K562 (cell line): ENCODE results near the gene PPP1CB. TPM values are rescaled to one million over a fixed set of nuclear protein-coding genes. Genes with fewer than 3 reads are reported as not detected.

Experiments used
- ATAC-seq: fragments of 200-7000 bp; cut with Tn5 transposase; 3 replicates; pipeline ENCODE4 v1.9.1; 2020; ENCODE audit warnings: moderate library complexity
- BruUV-seq: library from RNA; stranded (reverse); fragments of 400-500 nt; replicated peaks from 2 replicates; lab custom pipeline; 2021; lab: Mats Ljungman, UMichigan
- CTCF ChIA-PET: fragments of 300-600 bp; formaldehyde crosslinking; extraction: SDS; loops from one replicate; lab custom pipeline; 2021; ENCODE audit warnings: low intra/inter-chr PET ratio; lab: Yijun Ruan, JAX
- POLR2A ChIA-PET: fragments of 300-600, 350-650 bp; sonication (Branson Sonifier 250); formaldehyde crosslinking; extraction: SDS; loops from one replicate; lab custom pipeline; 2021; ENCODE audit warnings: antibody characterized with exemption, inconsistent platforms; lab: Yijun Ruan, JAX
- DNase-seq, 4 experiments: peaks; one replicate each; pipeline versions ENCODE4 v3.0.0 to v3.0.0-alpha.2; 2011 to 2018; ENCODE audit warnings: low spot score in 3 of 4, mixed read lengths in 3 of 4; ENCODE audit errors: extremely low read depth in 1 of 4
- FAIRE-seq: peaks from 2 replicates; lab custom pipeline; 2011; peaks lifted over from hg19 to GRCh38; lab: Jason Lieb, UNC
- H2AFZ ChIP-seq: 2 replicates; pipeline ENCODE4 v1.6.0; 2011; ENCODE audit warnings: low read depth, low read length, control low read depth, inconsistent platforms
- H3K27ac ChIP-seq: fragments of 200-600 bp; 3 replicates; pipeline ENCODE4 v1.8.0; 2011; ENCODE audit warnings: low read depth, mild to moderate bottlenecking, control low read depth, inconsistent platforms, low read length, moderate library complexity, mixed read lengths; ENCODE audit errors: extremely low read depth
- H3K27me3 ChIP-seq, 2 experiments: fragments of 300-600 bp in 1 of 2; 2 replicates in 1 of 2; 3 replicates in 1 of 2; pipeline versions ENCODE4 v1.6.0 to v1.8.0; 2011; ENCODE audit warnings: inconsistent platforms in 2 of 2, low read length in 2 of 2, mild to moderate bottlenecking in 1 of 2, mixed read lengths in 1 of 2, moderate library complexity in 1 of 2; ENCODE audit not compliant: control insufficient read depth in 2 of 2, insufficient read depth in 2 of 2
- H3K36me3 ChIP-seq: fragments of 300-600 bp; 3 replicates; pipeline ENCODE4 v1.8.0; 2011; ENCODE audit warnings: mild to moderate bottlenecking, low read length, inconsistent platforms; ENCODE audit not compliant: control insufficient read depth, insufficient read depth
- H3K4me1 ChIP-seq, 2 experiments: fragments of 200-600 bp in 1 of 2; replicated peaks in 1 of 2; 2 replicates in 1 of 2; 3 replicates in 1 of 2; pipeline versions ENCODE4 v1.5.1 to v1.8.0; 2011; ENCODE audit warnings: inconsistent platforms in 2 of 2, low read length in 2 of 2, mild to moderate bottlenecking in 1 of 2, mixed read lengths in 1 of 2, moderate library complexity in 1 of 2; ENCODE audit not compliant: control insufficient read depth in 2 of 2, insufficient read depth in 2 of 2
- H3K4me2 ChIP-seq: 2 replicates; pipeline ENCODE4 v1.6.1; 2011; ENCODE audit warnings: low read length, control low read depth, inconsistent platforms, mixed read lengths; ENCODE audit not compliant: insufficient read depth
- H3K4me3 ChIP-seq: fragments of 200-600 bp; sonication (generic), shearing (Covaris generic); 2 replicates; pipeline ENCODE4 v1.5.1; 2016; ENCODE audit warnings: control low read depth, inconsistent platforms
- H3K79me2 ChIP-seq: fragments of 200-600 bp; 3 replicates; pipeline ENCODE4 v1.8.0; 2011; ENCODE audit warnings: low read length, inconsistent platforms; ENCODE audit not compliant: control insufficient read depth, insufficient read depth
- H3K9ac ChIP-seq, 2 experiments: 2 replicates each; pipeline versions ENCODE4 v1.6.0 to v1.6.1; 2011; ENCODE audit warnings: low read depth in 2 of 2, low read length in 2 of 2, control low read depth in 1 of 2, inconsistent platforms in 1 of 2, mild to moderate bottlenecking in 1 of 2, mixed read lengths in 1 of 2; ENCODE audit not compliant: insufficient read depth in 1 of 2
- H3K9me1 ChIP-seq: one replicate; pipeline ENCODE4 v1.6.0; 2011; ENCODE audit warnings: inconsistent platforms, mild to moderate bottlenecking, low read length, moderate library complexity; ENCODE audit not compliant: control insufficient read depth, insufficient read depth
- H3K9me3 ChIP-seq: replicated peaks from 2 replicates; pipeline ENCODE4 v1.5.1; 2011; ENCODE audit warnings: low read depth, low read length, inconsistent platforms; ENCODE audit not compliant: control insufficient read depth, insufficient read depth
- H4K20me1 ChIP-seq: replicated peaks from 2 replicates; pipeline ENCODE4 v1.6.1; 2011; ENCODE audit warnings: low read length, inconsistent platforms, mixed read lengths; ENCODE audit not compliant: control insufficient read depth, insufficient read depth
- CBFA2T3 ChIP-seq: fragments of 450-650 bp; IDR thresholded peaks from 2 replicates; pipeline ENCODE4 v1.6.1; 2017
- CEBPB ChIP-seq: fragments of 450-650 bp; IDR thresholded peaks from 2 replicates; pipeline ENCODE4 v1.6.1; 2016; ENCODE audit warnings: missing genetic modification characterization, missing compliant biosample characterization
- CREB1 ChIP-seq, 2 experiments: sonication (generic) in 1 of 2; formaldehyde crosslinking in 1 of 2; IDR thresholded peaks; 2 replicates each; pipeline versions ENCODE4 v1.6.1 to v1.8.0; 2012 to 2022; ENCODE audit warnings: inconsistent platforms in 1 of 2, mild to moderate bottlenecking in 1 of 2, missing genetic modification reagents in 1 of 2, moderate library complexity in 1 of 2
- CTBP1 ChIP-seq: fragments of 450-650 bp; IDR thresholded peaks from 2 replicates; pipeline ENCODE4 v1.6.1; 2016; ENCODE audit warnings: borderline replicate concordance
- DPF2 ChIP-seq: fragments of 450-650 bp; IDR thresholded peaks from 2 replicates; pipeline ENCODE4 v1.6.1; 2016
- FOXK1 ChIP-seq: sonication (generic); formaldehyde crosslinking; IDR thresholded peaks from 2 replicates; pipeline ENCODE4 v1.8.0; 2022; ENCODE audit warnings: missing genetic modification reagents, mild to moderate bottlenecking, borderline replicate concordance
- JUND ChIP-seq, 2 experiments: IDR thresholded peaks; 2 replicates in 1 of 2; 3 replicates in 1 of 2; pipeline ENCODE4 v1.6.1; 2011; ENCODE audit warnings: borderline replicate concordance in 2 of 2, low read depth in 2 of 2, low read length in 2 of 2, improper control_type of control experiment in 1 of 2, missing biosample characterization in 1 of 2, missing genetic modification characterization in 1 of 2, missing genetic modification reagents in 1 of 2
- MEIS2 ChIP-seq: fragments of 450-650 bp; IDR thresholded peaks from 2 replicates; pipeline ENCODE4 v1.6.1; 2014; ENCODE audit warnings: mild to moderate bottlenecking; ENCODE audit not compliant: partially characterized antibody
- NELFE ChIP-seq: IDR thresholded peaks from 2 replicates; pipeline ENCODE4 v1.6.1; 2011; ENCODE audit warnings: mild to moderate bottlenecking; ENCODE audit not compliant: insufficient read depth, insufficient read length
- RBM34 ChIP-seq: fragments of 200-400 bp; formaldehyde crosslinking; IDR thresholded peaks from 2 replicates; pipeline ENCODE4 v1.6.1; 2018; ENCODE audit warnings: low read length, borderline replicate concordance; ENCODE audit not compliant: insufficient read depth
- STAT5A ChIP-seq: IDR thresholded peaks from 2 replicates; pipeline ENCODE4 v1.6.1; 2012; ENCODE audit warnings: low read length, inconsistent platforms, borderline replicate concordance
- THAP7 ChIP-seq: fragments of 250-450 bp; sonication (Bioruptor Pico); IDR thresholded peaks from 2 replicates; pipeline ENCODE4 v1.5.0; 2021
- ZEB2 ChIP-seq: fragments of 450-650 bp; IDR thresholded peaks from 2 replicates; pipeline ENCODE4 v1.6.1; 2016
- ZNF740 ChIP-seq, 3 experiments: fragments of 200-800 bp in 1 of 3; sonication (Bioruptor generic) in 1 of 3; sonication (generic) in 1 of 3; formaldehyde crosslinking in 1 of 3; IDR thresholded peaks; 2 replicates each; pipeline versions ENCODE4 v1.6.1 to v1.8.0; 2016 to 2022; ENCODE audit warnings: mild to moderate bottlenecking in 2 of 3, missing compliant biosample characterization in 2 of 3, missing genetic modification characterization in 2 of 3, missing genetic modification reagents in 1 of 3
- WGBS: fragments of 100-300 bp; shearing (Covaris generic); methylation state at CpG from one replicate; pipeline ENCODE4 v1.1.6; 2016; ENCODE audit warnings: low coverage, mixed read lengths; ENCODE audit not compliant: insufficient coverage; ENCODE audit errors: missing lambda C conversion rate; 5-methylcytosine and 5-hydroxymethylcytosine counted together
- in situ Hi-C: fragments of 300-500 bp; cut with MboI; formaldehyde crosslinking; loops from 4 replicates; pipeline ENCODE4 v1.15.0; 2018; ENCODE audit warnings: inconsistent platforms, mixed read lengths
- intact Hi-C: fragments of 100-400 bp; cut with micrococcal nuclease; formaldehyde crosslinking; loops from 2 replicates; pipeline ENCODE4 v1.14.2; 2022
- polyA plus RNA-seq, 8 experiments: library from polyadenylated mRNA; depleted of rRNA in 4 of 8; stranded (reverse) in 5 of 8; unstranded in 3 of 8; fragments of >200 nt; fragmentation: Nextera tagmentation in 2 of 8; fragmentation: Illumina TruSeq in 1 of 8; extraction: Ambion mirVana in 2 of 8; extraction: Trizol in 1 of 8; gene quantifications; 2 replicates each; pipeline versions ENCODE4 v1.2.1 to v1.2.3, GENCODE V29; 2011 to 2014; ENCODE audit warnings: inconsistent platforms in 1 of 8, missing spikeins in 1 of 8
- total RNA-seq, 7 experiments: library from RNA; depleted of rRNA in 6 of 7; stranded (reverse); fragments of >200 nt in 6 of 7; fragmentation: Illumina TruSeq in 2 of 7; extraction: Trizol in 2 of 7; gene quantifications; 2 replicates each; pipeline versions ENCODE4 v1.2.1 to v1.2.3, GENCODE V29; 2011 to 2021; ENCODE audit warnings: low replicate concordance in 1 of 7

The PPP1CB gene
- total and polyA plus RNA-seq, 9 of the 15 experiments (the other 6 are each of a cell fraction or from before 2014, with no cell fraction given) = 25.6 to 118 (median 58.9) TPM

GRCh38 chr2:28709101-28709500 is 42.5 kb upstream of the PPP1CB start:
- H3K79me2 ChIP-seq = no peaks in the 10 kb centered on the region
- no peak for ATAC-seq
- no peaks in the 10 kb centered on the region for H4K20me1 ChIP-seq
- TF ChIP-seq CREB1 (IDR thresholded peaks at IDR 0.05) (no peak), CREB1 (CRISPR knock-in tag; IDR thresholded peaks at IDR 0.05) (no peak), CEBPB (tag) (peak; percentile 31; the same call in 1 of the 2 replicates)
- TF ChIP-seq, all 486 proteins: peak for 1
- H3K36me3 ChIP-seq = no peaks in the 10 kb centered on the region
- no peak overlapping the region for H3K27ac ChIP-seq
- WGBS = 65% methylated on average over 7 of the region's 8 CpGs
- H3K9me1 ChIP-seq = no peaks in the 10 kb centered on the region
- no TSS peak for BruUV-seq
- no peaks in the 10 kb centered on the region; a peak in 1 of 5 replicates for H3K27me3 ChIP-seq
- no peak overlapping the region for H3K4me3 ChIP-seq
- POLR2A ChIA-PET = interaction anchor here (0.7 to 1.0 kb wide), 2 partner anchors 11 to 14 kb away, joined by 3 read pairs; no protein-coding TSS in a partner anchor
- H3K9ac ChIP-seq = no peak overlapping the region
- intact Hi-C loops (no loop called here), in situ Hi-C loops (no loop called here)
- FAIRE-seq (no peak), DNase-seq (no peak)
- peaks cover 5 to 14% of the 10 kb centered on the region in 2 experiments; a peak in 3 of 5 replicates for H3K4me1 ChIP-seq
- CTCF ChIA-PET = no interaction called here
- no peak overlapping the region for H3K4me2 ChIP-seq
- no peak overlapping the region for H2AFZ ChIP-seq
- no peaks in the 10 kb centered on the region for H3K9me3 ChIP-seq

- intact Hi-C loops (no loop called here), in situ Hi-C loops (no loop called here)
- WGBS = 0% methylated on average over 4 of the region's 4 CpGs
- Histone ChIP-seq H3K27ac (no peak overlapping the region), H3K9me3 (no peaks in the 10 kb centered on the region), H3K36me3 (no peaks in the 10 kb centered on the region), H3K27me3 (no peaks in the 10 kb centered on the region), H3K79me2 (no peaks in the 10 kb centered on the region), H4K20me1 (no peaks in the 10 kb centered on the region), H3K4me3 (no peak overlapping the region), H3K9ac (0 out of 4 replicates have a peak overlapping the region, but pooled peaks of 1 of the 2 experiments have one; percentile 17), H2AFZ (no peak overlapping the region), H3K9me1 (no peaks in the 10 kb centered on the region), H3K4me2 (no peak overlapping the region), H3K4me1 (peaks cover 5 to 14% of the 10 kb centered on the region in 2 experiments; a peak in 3 of 5 replicates)
- ChIA-PET POLR2A (interaction anchor here (0.7 to 1.0 kb wide), 5 partner anchors 10 to 50 kb away, joined by 3 to 5 read pairs (median 3); no protein-coding TSS in a partner anchor), CTCF (no interaction called here)
- FAIRE-seq = no peak
- peak in 3 of 4 experiments; percentile 18 to 46 (median 28) for DNase-seq
- no TSS peak for BruUV-seq
- peak; percentile 55 for ATAC-seq
- TF ChIP-seq CTBP1 (peak; percentile 16; the same call in 1 of the 2 replicates), NELFE (no peak), DPF2 (peak; percentile 50; the same call in 1 of the 2 replicates), MEIS2 (peak; percentile 10), ZNF740 (CRISPR knock-in tag; IDR thresholded peaks at IDR 0.05) (no peak), ZNF740 (tag; IDR thresholded peaks at IDR 0.05) (no peak), FOXK1 (CRISPR knock-in tag) (no peak), STAT5A (no peak), RBM34 (no peak), JUND (IDR thresholded peaks at IDR 0.05; ENCODE audit: borderline replicate concordance, low read depth, low read length) (peak; percentile 24; the same call in 1 of the 2 replicates), JUND (tag; IDR thresholded peaks at IDR 0.05; ENCODE audit: borderline replicate concordance, low read depth, low read length) (no peak; the same call in 2 of the 3 replicates), ZEB2 (peak; percentile 58; the same call in 1 of the 2 replicates), CBFA2T3 (peak; percentile 50; the same call in 1 of the 2 replicates), THAP7 (CRISPR knock-in tag) (no peak)
Measured at GRCh38 chr2:28710545-28710944, 41.1 kb upstream of the PPP1CB start.
